Stimulated activated CD8-positive, alpha-beta memory T cell treated with anti-CD3 and anti-CD28 coated beads, Interleukin-15, amount 100 ng/mL, for 1 hour (primary cell): Measurements from ENCODE around the gene DNAH6.

Experiments
- DNase-seq: peaks from one replicate; pipeline ENCODE4 v3.0.0-alpha.2; 2020; ENCODE audit warnings: low read depth

DNAH6 gene

DNA sequence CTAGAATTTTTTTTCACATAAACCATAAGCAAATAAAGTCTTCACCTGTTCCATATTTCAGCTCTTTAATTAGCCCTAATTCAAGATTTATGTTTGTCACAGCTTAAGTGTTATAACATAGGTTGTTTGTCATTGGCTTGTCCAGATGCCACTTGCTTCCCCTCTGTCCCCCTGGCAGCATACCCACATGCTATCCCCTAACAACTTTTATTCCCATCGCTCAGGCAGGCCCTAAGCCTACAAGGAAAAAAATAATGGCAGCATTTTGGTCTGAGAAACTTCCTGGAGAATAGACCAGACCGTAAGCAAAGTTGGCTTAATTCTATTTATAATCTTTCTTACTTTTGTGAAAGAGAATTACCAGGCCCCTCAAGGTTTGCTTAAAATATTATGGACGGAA, 173.9 kb downstream of the DNAH6 start:
- no peak for DNase-seq

DNA sequence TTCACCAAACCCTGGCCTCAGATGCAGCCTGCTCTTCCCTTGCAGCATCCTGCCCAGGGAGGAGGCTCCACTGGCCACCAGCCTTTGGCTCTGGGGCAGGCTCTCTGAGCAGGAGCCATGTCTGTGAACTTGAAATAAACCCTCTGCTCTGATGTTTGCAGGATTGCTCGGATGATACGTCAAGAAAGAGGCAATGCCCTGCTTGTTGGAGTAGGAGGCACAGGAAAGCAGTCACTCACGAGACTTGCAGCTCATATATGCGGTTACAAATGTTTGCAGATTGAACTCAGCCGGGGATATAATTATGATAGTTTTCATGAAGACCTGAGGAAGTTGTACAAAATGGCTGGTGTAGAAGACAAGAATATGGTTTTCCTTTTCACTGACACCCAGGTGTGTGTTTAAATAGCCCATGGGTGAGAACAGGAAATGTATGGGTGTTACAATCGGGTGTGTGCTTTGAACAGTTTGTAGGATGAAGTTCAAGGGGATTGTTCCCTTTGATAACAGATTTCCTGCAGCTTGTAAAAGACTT, 177.9 kb downstream of the DNAH6 start:
- no peak for DNase-seq

DNA sequence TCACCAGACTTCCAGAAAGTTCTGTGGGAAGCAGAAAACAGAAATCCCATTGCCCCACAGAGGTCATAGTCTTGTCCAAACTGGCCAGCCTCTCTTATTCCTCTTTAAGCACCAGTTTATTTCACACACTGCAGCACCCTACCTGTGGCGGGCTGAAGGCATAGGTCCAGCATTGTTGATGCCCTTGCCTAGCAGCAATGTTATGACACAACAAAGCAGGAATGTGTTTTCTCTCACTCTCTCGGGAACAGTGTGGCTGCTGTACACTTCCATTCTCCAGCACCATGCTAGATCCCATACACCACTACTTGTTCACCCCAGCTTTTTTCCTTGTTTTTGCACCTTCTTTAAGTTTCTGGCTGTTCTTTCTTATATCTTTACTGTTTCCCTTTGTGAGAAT, 181.6 kb downstream of the DNAH6 start:
- DNase-seq: no peak

DNA sequence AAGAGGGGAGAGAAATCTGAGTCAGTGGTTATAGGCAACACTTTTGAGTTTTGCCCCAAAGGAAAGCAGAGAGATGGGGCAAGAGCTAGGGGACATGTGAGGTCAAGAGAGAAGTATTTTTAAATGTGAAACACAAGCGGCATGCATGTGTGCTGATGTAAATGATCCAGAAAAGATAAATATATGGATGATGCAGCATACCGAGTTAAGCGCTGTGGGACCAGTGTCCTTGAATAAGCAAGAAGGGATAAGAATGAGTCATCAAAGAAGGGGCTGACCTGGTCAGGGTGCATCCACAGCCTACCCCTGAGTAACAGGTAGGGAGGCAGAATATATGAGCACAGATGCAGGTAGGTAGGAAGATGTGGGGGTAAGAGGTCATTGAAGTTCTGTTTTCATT, 183.7 kb downstream of the DNAH6 start:
- DNase-seq: no peak

DNA sequence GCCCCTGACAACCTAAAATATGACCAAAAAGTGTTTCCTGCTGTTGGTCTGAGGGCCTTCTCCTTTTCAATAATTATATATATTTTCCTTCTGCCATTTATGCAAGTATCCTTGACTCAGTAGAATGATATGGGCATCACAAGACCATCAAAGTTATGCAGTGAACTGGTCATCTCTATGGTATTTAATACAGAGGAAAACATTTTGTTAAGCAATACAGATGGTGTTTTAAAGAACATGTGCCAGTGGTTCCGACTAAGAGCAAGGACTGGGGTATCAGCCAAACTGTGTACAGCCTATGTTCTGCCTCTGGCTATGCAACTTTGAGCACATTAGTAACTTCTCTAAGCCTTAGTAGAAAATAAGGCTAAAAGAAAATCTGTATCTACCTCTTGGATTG, 185.6 kb downstream of the DNAH6 start:
- no peak for DNase-seq

DNA sequence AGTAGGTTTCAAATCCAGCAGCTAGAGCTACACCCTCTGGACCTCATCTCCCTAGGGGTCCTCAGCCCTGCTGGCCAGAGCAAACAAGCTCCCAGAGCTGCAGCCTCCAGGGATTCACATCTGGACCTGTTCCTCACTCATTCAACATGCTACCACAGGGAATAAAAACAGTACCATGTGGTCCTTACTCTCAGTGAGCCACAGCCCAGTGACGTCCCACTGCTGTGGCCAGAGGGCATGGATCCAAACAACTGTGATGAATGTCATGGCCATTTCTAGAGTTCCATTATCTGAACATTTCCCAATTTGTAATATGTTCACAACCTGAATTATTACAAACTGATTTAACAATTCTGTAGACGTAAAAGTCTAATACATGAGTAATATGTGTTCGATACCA, 186.6 kb downstream of the DNAH6 start:
- DNase-seq: no peak

DNA sequence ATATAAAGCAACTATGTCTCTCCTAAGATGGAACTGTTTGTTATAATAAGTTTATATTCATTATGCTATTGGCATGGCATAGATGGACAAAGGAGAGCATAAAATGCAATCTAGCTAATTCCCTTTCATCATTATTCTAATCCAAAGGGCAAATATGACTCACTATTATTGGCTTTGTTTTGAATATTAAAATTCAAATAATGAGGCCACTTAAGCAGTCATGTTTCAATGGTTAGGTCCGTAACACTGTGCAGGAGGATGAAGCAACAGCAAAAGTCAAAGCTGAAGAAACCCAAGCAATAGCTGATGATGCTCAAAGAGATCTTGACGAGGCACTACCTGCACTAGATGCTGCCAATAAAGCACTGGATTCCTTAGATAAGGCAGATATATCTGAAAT, 187.5 kb downstream of the DNAH6 start:
- no peak for DNase-seq

DNA sequence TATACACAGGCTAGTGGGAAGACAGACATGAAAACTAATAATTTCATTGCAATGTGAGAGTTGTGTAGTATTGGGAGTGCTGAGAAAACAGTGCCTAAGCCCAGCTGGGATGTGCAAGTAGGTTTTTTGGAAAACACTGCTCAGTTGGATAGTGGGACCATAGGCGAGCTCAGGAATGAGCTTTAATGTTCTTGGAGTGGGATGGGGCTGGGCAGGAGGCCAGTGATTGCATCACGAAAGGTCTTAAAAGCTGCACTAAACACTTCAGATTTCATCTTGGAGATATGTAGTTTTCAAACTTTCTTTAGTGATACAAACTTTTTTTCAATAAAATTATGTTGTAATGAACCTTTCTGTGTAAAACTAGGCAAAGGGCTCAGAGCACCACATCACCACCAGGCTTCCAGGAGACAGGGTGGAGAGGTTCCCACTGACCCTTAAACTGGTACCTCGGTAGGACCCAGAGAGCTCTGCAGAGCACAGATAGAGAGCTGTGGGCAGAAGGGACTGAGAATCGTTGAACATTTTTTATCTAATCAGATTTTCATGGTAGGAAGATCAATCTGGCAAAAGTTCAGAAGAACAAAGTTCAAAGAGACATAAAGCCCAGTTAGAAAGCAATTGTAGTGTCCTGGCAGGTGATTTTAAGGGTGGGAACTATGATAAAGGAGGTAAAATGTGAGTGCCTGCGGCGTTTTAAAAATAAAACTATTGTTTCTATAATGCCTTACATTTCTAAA, 188.4 kb downstream of the DNAH6 start:
- no peak for DNase-seq

DNA sequence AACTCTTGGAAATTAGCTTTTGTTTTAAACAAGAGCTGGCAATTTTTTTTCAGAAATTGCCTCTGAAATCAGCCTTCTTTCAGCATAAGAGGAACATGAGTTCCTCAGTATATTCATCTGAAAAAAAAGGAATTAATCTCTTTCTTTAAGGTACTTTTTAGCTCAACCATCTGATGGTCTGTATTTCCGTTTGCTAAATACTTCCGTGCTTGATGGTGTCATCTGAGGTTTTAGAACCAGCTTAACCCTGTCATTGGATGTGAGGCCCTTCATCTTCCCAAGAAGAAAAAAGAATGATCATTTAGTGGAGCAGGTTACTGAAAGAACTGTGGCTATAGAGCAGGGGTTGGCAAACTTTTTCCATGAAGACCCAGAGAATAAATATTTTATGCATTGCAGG, 189.6 kb downstream of the DNAH6 start:
- DNase-seq: no peak

DNA sequence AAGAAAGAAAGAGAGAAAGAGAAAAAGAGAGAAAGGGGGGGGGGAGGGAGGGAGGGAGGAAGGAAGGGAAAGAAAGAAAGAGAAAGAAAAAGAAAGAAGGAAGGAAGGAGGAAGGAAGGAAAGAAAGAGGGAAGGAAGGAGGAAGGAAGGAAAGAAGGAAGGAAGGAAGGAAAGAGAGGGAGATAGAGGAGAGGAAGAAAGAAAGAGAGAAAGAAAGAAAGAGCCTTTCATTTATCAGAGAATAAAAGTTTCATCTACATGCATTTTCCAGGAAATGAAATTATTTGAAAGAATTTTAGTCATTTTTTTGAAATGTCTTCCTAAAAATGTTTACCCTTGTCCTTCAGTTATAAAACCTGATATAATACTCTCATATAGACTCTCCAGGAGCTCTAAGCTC, 192.1 kb downstream of the DNAH6 start:
- DNase-seq: no peak

DNA sequence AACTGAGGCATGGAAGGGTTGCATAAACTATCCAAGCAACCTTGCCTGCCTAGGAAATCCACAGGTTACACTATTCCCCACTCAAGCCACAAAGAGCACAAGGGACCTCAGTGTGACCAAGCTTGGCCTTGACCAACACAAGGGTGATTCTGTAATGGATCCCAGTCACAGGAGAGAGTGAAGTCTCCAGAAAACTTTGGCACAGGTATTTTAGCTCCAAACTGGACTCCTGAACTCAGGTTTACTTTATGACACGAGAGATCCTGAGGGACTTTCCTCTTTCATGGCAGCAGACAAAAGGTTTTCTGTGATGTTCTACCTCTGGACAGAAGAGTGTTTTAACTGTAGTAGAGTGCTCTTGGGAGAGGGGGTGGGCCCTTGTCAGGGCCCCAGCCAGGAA, 195.4 kb downstream of the DNAH6 start:
- DNase-seq: no peak

DNA sequence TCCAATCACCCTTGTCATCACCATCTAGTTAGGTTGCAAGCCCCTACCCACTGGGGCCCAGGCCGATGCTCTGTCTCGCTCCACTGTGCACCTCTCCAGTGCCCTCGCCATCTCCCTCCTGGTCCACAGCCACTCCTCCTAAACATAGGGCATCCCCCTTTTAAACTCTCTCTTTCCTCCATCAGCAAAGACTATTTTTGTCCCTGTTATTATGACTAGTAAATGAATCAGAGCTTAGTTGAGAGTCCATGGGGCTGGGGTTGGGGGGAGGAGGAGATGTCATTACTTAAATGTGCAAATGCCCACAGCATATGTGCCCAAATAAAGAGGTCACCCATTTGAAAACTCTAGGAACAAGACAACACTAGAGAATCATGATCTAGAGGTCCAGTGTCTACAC, 197.1 kb downstream of the DNAH6 start:
- no peak for DNase-seq

DNA sequence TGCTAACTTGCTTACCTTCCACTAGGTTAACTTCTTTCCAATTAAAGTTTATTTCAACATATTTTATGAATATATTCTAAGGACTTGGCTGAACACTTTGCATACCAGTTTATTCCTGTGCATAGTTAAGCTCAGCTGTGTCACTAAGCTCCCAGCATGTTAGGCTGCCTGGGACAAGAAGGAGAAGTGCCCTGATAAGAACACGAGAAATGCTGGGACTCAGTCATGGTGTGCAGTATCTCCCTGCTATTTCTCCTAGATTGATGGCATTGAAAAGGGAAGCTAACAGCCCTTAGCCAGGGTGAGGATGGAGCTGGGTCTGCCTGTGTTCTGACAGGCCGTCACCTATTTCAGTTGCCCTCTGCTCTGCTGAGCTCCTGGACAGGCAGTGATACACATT, 200.3 kb downstream of the DNAH6 start:
- DNase-seq: no peak

DNA sequence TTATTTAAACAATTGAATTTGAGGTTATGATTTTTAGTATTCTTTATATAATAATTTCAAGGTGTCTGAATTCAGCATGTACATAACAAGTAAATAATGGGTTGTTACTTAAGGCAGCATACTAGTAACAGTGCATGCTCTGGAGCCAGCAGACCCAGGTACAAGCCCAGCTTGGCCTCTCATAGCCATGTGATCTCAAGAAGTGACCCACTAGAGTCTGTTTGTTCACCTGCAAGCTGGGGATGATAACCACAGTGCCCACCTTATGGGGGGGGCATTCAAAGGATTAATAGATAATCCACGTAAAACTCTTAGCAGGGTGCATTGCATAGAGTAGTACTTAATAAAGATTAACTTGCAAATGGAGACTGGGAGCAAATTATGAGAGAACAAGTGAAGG, 201.0 kb downstream of the DNAH6 start:
- no peak for DNase-seq

DNA sequence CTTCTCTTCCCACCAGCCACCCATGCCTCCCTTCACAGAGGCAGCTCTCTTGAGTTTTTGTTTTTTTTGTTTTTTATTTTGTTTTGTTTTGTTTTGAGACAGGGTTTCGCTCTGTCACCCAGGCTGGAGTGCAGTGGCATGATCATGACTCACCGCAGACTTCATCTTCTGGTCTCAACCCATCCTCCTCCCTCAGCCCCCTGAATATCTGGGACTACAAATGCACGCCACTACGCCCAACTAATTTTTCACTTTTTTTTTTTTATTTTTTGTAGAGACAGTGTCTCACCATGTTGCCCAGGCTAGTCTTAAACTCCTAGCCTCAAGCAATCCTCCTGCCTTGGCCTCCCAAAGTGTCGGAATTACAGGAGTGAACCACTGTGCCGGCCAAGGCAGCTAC, 203.1 kb downstream of the DNAH6 start:
- DNase-seq: no peak

DNA sequence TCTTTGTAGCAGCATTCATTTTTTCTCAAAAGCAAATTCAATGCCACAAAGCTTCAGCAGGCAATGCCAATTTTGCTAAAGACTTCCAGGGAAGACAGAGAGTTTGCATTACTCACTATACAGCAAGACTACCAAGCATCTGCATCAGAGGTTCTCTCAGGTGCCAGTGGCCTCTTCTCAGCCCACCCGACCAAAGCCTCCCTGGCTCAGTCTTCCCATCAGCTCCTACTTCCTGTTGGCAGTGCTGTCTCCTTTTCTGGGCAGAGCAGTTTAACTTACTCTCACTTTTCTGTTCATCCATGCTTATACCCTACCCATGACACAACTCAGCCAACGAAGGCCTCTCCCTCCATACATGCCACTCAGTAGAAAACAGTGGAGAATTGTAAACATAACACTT, 207.5 kb downstream of the DNAH6 start:
- no peak for DNase-seq

DNA sequence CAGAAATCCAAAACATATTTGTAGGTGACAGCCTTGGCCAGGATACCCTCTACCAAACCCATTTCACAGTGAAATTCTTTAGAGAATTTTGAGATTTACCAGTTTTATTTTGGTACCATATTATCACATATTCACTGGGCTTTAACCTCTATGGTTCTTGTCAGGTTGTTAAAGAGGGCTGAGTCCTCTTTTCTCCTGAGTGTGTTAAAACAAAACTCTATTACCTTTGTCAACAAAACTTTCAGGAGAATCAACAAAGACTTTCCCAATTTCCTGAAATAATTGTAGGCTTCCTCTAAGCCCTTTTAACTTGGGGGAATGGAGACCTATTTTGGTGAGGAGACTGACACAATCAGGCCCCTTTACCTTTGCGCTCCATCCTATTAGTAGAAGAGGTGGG, 209.4 kb downstream of the DNAH6 start:
- no peak for DNase-seq

DNA sequence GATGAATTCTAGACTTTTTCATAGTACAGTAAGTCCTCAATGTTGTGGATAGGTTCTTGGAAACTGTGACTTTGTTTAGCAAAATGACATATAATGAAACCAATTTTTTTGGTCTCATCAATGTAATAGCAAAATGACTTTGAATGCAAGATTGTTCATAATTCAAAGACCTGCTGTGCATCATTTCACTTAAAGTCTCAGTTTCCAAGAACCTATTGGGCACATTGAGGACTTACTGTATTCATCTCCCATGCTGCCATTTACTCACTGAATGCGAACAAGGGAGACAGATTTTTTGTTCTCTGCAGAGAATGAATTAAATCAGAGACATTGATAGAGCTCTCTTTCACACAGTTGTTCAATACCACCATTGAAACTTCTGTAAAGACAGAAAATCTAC, 211.0 kb downstream of the DNAH6 start:
- no peak for DNase-seq

DNA sequence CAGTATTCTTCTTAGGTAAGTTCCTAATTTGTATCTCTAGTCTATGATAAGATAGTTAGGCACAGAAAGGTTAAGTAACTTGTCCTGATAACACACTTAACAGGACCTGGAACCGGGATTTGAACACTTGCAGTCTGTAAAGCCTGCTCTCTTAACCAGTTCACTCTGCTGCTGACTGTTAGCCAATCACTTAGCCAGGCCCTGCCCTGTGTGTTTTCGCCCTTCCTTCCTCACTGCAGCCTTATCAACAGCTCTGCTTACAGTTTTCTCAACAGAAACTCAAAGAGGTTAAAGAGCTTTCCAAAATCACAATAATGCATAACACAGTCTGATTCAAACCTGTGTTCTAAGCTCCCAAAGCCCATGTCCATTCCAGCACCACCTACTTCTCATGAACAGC, 212.9 kb downstream of the DNAH6 start:
- no peak for DNase-seq

DNA sequence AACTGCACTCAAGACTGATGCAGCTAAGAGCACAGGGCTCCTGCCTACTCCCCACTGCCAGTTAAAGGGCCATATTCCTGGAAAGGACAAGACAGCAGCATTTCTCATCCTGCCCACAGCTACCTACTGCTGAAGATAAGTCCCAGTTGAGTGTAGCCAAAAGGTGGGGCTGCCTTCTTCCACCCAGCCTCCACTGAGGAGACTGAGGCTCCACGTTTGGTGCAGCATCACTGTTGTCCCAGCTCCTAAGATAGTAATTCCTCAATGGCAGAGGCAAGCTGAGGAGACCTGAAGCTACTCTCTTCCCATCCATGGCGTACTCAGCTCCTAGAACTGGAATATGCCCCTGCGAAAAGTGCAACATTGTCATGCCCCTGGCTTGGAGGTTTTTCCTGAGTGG, 214.9 kb downstream of the DNAH6 start:
- no peak for DNase-seq

DNA sequence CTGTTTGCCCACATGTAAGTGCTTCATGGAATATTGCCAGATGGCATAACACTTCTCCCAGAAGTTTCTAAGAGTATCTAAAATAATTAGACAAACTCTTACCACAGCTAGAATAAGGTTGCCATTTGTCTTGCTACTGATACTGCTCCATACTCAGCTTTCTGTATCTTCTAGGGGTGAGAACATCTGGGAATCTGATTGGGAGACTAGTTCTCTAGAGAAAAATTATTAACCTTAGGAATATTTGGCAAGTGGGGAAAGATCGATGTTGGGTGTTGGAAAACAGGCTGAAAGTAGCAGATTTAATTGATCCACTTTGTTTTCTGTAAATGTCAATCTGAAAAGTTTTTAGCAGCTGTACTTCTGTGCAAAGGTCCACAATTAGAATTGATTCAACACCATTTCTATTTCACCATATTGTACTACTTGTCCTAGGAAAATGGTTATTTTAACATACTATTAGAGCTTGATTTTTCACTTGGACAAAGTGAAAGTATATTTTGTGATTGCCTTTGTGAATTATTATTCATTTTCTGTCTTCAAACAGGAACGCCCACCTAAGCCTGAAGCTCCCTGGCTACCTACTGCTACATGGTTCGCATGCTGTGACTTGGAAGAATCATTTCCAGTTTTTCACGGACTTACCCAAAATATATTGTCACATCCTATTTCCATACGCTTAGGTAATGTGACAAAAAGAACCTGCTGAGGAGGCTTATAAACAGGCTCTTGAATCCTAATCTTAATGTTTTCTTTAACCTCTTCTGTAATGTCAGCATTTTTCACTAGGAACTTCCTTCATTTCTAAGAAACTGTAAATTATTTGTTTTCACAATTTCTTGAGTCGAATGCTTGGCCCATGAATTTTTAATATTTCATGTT, 216.8 kb downstream of the DNAH6 start:
- no peak for DNase-seq

DNA sequence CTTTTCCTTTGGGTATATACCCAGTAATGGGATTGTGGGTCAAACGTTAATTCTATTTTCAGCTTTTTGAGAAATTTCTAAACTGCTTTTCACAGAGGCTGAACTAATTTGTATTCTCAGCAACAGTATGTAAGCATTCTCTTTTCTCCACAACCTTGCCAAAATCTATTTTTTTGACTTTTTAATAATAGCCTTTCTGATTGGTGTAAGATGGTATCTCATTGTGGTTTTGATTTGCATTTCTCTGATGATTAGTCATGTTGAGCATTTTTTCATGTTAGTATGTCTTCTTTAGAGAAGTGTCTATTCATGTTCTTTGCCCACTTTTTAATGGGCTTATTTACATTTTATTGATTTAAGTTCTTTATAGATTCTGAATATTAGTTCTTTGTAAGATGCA, 219.1 kb downstream of the DNAH6 start:
- DNase-seq: no peak

DNA sequence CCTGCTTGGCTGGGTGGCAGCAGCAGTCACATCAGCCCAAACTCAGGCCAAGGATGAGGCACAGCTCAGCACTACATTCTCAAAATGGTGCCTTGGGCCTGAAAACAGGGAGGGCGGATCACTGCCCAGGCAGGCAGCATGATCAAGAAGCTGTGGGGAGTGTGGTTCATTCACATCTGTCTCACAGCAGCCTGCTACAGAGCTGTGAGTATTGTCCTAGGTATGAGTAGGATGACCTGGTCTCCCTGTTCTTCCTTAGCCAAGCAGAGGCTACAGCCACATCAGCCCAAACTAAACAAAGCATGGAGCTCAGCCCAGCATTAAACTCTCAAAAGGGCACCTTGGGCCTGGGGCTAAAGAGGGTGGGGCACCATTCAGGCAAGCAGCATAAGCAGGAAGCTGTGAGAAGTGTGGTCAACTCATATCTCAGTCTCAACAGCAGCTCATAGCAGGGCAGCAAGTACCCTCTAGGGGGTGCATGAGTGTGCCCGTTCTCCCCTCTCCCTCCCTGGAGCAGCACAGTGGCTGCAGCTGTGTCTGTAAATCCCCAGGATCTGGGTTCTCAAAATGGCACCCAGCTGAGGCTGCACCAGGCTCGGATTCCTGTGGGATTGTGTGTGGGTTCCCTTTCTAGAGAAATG, 225.0 kb downstream of the DNAH6 start:
- no peak for DNase-seq
